ENCODE measurements around the gene ARHGEF1.

Gene ARHGEF1

DNA sequence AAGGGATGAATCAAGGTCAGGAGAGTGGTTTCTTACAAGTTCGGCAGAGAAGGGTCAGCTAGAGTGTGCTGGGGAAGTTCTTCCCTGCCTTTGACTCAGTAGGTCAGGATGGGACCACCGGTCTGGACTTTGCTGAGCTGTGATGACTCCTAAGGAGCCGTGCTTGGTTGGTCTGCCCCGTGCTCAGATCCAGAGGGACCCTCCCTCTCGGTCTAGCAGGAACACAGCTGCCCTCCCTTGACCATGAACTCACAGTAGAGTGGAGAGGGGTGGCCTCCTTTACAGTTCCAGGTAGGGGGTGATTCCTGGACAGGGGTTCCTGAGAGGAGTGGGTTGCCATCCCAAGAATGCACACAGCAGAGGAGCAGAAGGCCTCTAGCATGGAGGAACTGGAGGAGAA, 18.6 kb upstream of the ARHGEF1 start:
- TF ChIP-seq, protein P1, sequence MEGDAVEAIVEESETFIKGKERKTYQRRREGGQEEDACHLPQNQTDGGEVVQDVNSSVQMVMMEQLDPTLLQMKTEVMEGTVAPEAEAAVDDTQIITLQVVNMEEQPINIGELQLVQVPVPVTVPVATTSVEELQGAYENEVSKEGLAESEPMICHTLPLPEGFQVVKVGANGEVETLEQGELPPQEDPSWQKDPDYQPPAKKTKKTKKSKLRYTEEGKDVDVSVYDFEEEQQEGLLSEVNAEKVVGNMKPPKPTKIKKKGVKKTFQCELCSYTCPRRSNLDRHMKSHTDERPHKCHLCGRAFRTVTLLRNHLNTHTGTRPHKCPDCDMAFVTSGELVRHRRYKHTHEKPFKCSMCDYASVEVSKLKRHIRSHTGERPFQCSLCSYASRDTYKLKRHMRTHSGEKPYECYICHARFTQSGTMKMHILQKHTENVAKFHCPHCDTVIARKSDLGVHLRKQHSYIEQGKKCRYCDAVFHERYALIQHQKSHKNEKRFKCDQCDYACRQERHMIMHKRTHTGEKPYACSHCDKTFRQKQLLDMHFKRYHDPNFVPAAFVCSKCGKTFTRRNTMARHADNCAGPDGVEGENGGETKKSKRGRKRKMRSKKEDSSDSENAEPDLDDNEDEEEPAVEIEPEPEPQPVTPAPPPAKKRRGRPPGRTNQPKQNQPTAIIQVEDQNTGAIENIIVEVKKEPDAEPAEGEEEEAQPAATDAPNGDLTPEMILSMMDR (IDR thresholded peaks at IDR 0.05; ENCODE audit: low read depth, low read length), result no peak
- H3K9me3 ChIP-seq (ENCODE audit: severe bottlenecking), result no peaks in the 10 kb centered on the region
- no peaks in the 10 kb centered on the region for H3K27me3 ChIP-seq (ENCODE audit: insufficient read depth, low read depth, severe bottlenecking)
- peaks cover 91% of the 10 kb centered on the region for H3K36me3 ChIP-seq
- H3K27ac ChIP-seq, result peak overlapping the region; percentile 8; the same call in 1 of the 2 replicates
- no peak for DNase-seq
- no peak overlapping the region for H3K4me3 ChIP-seq (ENCODE audit: low read depth, low read length)

GRCh38 chr19:41866284-41866683, 16.7 kb upstream of the ARHGEF1 start:
- H3K36me3 ChIP-seq, result peaks cover 96% of the 10 kb centered on the region
- TF ChIP-seq, protein P1 (IDR thresholded peaks at IDR 0.05; ENCODE audit: low read depth, low read length), result no peak
- H3K27me3 ChIP-seq (ENCODE audit: insufficient read depth, low read depth, severe bottlenecking), result no peaks in the 10 kb centered on the region
- no peaks in the 10 kb centered on the region for H3K9me3 ChIP-seq (ENCODE audit: severe bottlenecking)
- no peak overlapping the region for H3K4me3 ChIP-seq (ENCODE audit: low read depth, low read length)
- no peak overlapping the region for H3K27ac ChIP-seq
- no peak for DNase-seq

- peaks cover 93% of the 10 kb centered on the region for H3K36me3 ChIP-seq
- H3K27ac ChIP-seq, result no peak overlapping the region
- H3K9me3 ChIP-seq (ENCODE audit: severe bottlenecking), result no peaks in the 10 kb centered on the region
- TF ChIP-seq, protein P1 (IDR thresholded peaks at IDR 0.05; ENCODE audit: low read depth, low read length), result no peak
- no peak for DNase-seq
- H3K4me3 ChIP-seq (ENCODE audit: low read depth, low read length), result no peak overlapping the region
- no peaks in the 10 kb centered on the region for H3K27me3 ChIP-seq (ENCODE audit: insufficient read depth, low read depth, severe bottlenecking)
Observed at GRCh38 chr19:41868120-41868988, 14.6 kb upstream of the ARHGEF1 start.

DNA sequence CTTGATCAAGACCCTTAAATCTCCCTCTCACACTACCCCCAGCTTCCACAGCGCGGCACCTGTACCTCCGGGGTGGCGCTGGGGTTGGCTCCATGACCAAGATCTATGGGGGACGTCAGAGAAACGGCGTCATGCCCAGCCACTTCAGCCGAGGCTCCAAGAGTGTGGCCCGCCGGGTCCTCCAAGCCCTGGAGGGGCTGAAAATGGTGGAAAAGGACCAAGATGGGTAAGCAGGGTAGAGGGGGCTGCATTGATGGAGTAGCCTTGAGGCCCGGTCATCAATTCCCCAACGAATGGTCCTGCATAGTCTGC, 14.0 kb upstream of the ARHGEF1 start:
- no peak overlapping the region for H3K4me3 ChIP-seq (ENCODE audit: low read depth, low read length)
- H3K9me3 ChIP-seq (ENCODE audit: severe bottlenecking), result no peaks in the 10 kb centered on the region
- TF ChIP-seq, protein P1 (IDR thresholded peaks at IDR 0.05; ENCODE audit: low read depth, low read length), result no peak
- H3K27ac ChIP-seq, result no peak overlapping the region
- no peaks in the 10 kb centered on the region for H3K27me3 ChIP-seq (ENCODE audit: insufficient read depth, low read depth, severe bottlenecking)
- H3K36me3 ChIP-seq, result peaks cover 87% of the 10 kb centered on the region
- no peak for DNase-seq

GRCh38 chr19:41869374-41869955, 13.5 kb upstream of the ARHGEF1 start:
- no peak for DNase-seq
- Histone ChIP-seq H3K27me3 (ENCODE audit: insufficient read depth, low read depth, severe bottlenecking) (no peaks in the 10 kb centered on the region), H3K36me3 (peaks cover 82% of the 10 kb centered on the region), H3K4me3 (ENCODE audit: low read depth, low read length) (no peak overlapping the region), H3K27ac (no peak overlapping the region), H3K9me3 (ENCODE audit: severe bottlenecking) (no peaks in the 10 kb centered on the region)
- TF ChIP-seq, protein P1 (IDR thresholded peaks at IDR 0.05; ENCODE audit: low read depth, low read length), result no peak

Measured in WERI-Rb-1 (cell line).